PC-9 (cell line): ENCODE results near the gene MYDGF. TPM values are rescaled to one million over a fixed set of nuclear protein-coding genes. Genes with fewer than 3 reads are reported as not detected.

ENCODE experiments used
- BruUV-seq: library from RNA; stranded (reverse); fragments of 400-500 nt; replicated peaks from 2 replicates; lab custom pipeline; 2021; lab: Mats Ljungman, UMichigan
- CTCF ChIA-PET: fragments of 300-600 bp; sonication (Branson Sonifier 250); formaldehyde crosslinking; loops from one replicate; lab custom pipeline; 2022; ENCODE audit warnings: antibody characterized with exemption; lab: Charles Lee
- POLR2A ChIA-PET: fragments of 300-600 bp; sonication (Branson Sonifier 250); formaldehyde crosslinking; loops from one replicate; lab custom pipeline; 2022; ENCODE audit warnings: antibody characterized with exemption; ENCODE audit not compliant: unreplicated experiment; lab: Charles Lee
- DNase-seq, 2 experiments: peaks; one replicate each; pipeline versions ENCODE4 v3.0.0 to v3.0.0-alpha.2; 2015 to 2022; ENCODE audit warnings: mixed read lengths in 1 of 2
- H2AFZ ChIP-seq: fragments of 200-600 bp; sonication (generic); 2 replicates; pipeline ENCODE4 v1.8.1; 2017; ENCODE audit warnings: antibody characterized with exemption
- H3F3A ChIP-seq: fragments of 200-600 bp; sonication (generic); 2 replicates; pipeline ENCODE4 v1.8.1; 2017; ENCODE audit warnings: antibody characterized with exemption, mild to moderate bottlenecking, low read depth; ENCODE audit not compliant: insufficient read depth
- H3K27ac ChIP-seq: fragments of 200-600 bp; sonication (generic); 2 replicates; pipeline ENCODE4 v1.6.1; 2016; ENCODE audit warnings: mixed run types
- H3K27me3 ChIP-seq: fragments of 200-600 bp; sonication (generic); 2 replicates; pipeline ENCODE4 v1.6.1; 2016; ENCODE audit warnings: low read depth, mixed run types; ENCODE audit not compliant: insufficient read depth
- H3K36me3 ChIP-seq: fragments of 200-600 bp; sonication (generic); 2 replicates; pipeline ENCODE4 v1.6.1; 2016; ENCODE audit warnings: low read depth, mixed run types
- H3K4me1 ChIP-seq: fragments of 200-600 bp; sonication (generic); replicated peaks from 2 replicates; pipeline ENCODE4 v1.6.1; 2016; ENCODE audit warnings: mixed run types; ENCODE audit not compliant: insufficient read depth
- H3K4me2 ChIP-seq: fragments of 200-600 bp; sonication (generic); 2 replicates; pipeline ENCODE4 v1.6.1; 2017; ENCODE audit warnings: mixed run types
- H3K4me3 ChIP-seq: fragments of 200-600 bp; sonication (generic); 2 replicates; pipeline ENCODE4 v1.6.1; 2016; ENCODE audit warnings: mixed run types
- H3K79me2 ChIP-seq: fragments of 200-600 bp; sonication (generic); 2 replicates; pipeline ENCODE4 v1.6.1; 2017; ENCODE audit warnings: low read depth, mixed run types
- H3K9me2 ChIP-seq: fragments of 200-600 bp; sonication (generic); 2 replicates; pipeline ENCODE4 v1.8.1; 2017; ENCODE audit warnings: mild to moderate bottlenecking; ENCODE audit not compliant: insufficient read depth
- H3K9me3 ChIP-seq: fragments of 200-600 bp; sonication (generic); 2 replicates; pipeline ENCODE4 v1.8.1; 2016; ENCODE audit warnings: low read depth; ENCODE audit not compliant: insufficient read depth
- H4K20me1 ChIP-seq: fragments of 200-600 bp; sonication (generic); 2 replicates; pipeline ENCODE4 v1.8.1; 2017; ENCODE audit not compliant: insufficient read depth
- EZH2 ChIP-seq: fragments of 200-600 bp; sonication (generic); IDR thresholded peaks from 2 replicates; pipeline ENCODE4 v1.8.0; 2017; ENCODE audit warnings: antibody characterized with exemption, low read depth
- intact Hi-C: fragments of 100-400 bp; cut with micrococcal nuclease; formaldehyde crosslinking; loops from one replicate; pipeline ENCODE4 v1.10.0; 2022; ENCODE audit not compliant: unreplicated experiment
- total RNA-seq: library from RNA; stranded (reverse); gene quantifications from 2 replicates; pipeline ENCODE4 v1.2.3, GENCODE V29; 2021
- TF ChIP-seq, protein P1 (sequence below): fragments of 200-600 bp; sonication (generic); conservative IDR thresholded peaks from 2 replicates; pipeline ENCODE4 v1.6.1; 2017; ENCODE audit warnings: mixed run types, antibody characterized with exemption, mild to moderate bottlenecking, moderate library complexity

MYDGF gene
- total RNA-seq, 1 experiment from 2014 or later: 60.1 TPM

DNA sequence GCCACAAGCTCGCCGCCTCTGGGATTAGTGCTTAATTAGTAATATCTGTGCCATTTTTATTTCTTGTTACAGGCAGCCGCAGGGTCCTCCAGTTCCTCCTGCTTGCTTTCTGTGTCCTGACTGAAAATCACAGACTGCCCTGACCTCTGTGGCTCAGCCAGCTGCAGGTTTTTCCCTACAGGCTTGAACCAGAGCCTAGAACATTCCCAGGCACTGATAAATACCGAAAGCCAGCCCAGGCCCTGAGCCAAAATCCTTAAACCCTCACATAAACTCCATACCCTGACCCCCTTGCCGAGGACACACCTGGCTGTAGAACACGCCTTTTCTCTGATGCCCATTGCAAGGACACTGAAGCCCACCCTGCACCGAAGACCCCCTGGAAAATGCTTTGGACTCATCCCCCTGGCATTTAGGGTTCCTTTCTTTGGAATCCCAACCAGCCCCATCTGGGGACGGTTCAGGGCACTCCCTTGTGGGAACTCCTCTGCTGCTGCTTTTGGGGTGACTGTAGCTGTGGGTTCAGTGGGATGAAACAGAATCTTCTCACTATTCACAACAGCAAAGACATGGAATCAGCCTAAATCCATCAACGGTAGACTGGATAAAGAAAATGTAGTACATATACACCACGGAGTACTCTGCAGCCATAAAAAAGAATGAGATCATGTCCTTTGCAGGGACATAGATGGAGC lies 38.0 kb upstream of the MYDGF start:
- POLR2A ChIA-PET: no interaction called here
- BruUV-seq: no TSS peak
- no peaks in the 10 kb centered on the region for H3K79me2 ChIP-seq
- H3K36me3 ChIP-seq: no peaks in the 10 kb centered on the region
- peaks cover 2% of the 10 kb centered on the region for H3K4me1 ChIP-seq
- no peaks in the 10 kb centered on the region for H4K20me1 ChIP-seq
- no peak overlapping the region for H3K4me2 ChIP-seq
- no peaks in the 10 kb centered on the region for H3F3A ChIP-seq
- H3K9me3 ChIP-seq: no peaks in the 10 kb centered on the region
- no peaks in the 10 kb centered on the region for H3K9me2 ChIP-seq
- CTCF ChIA-PET: no interaction called here
- intact Hi-C loops: no loop called here
- TF ChIP-seq EZH2: no peak
- TF ChIP-seq, protein P1, sequence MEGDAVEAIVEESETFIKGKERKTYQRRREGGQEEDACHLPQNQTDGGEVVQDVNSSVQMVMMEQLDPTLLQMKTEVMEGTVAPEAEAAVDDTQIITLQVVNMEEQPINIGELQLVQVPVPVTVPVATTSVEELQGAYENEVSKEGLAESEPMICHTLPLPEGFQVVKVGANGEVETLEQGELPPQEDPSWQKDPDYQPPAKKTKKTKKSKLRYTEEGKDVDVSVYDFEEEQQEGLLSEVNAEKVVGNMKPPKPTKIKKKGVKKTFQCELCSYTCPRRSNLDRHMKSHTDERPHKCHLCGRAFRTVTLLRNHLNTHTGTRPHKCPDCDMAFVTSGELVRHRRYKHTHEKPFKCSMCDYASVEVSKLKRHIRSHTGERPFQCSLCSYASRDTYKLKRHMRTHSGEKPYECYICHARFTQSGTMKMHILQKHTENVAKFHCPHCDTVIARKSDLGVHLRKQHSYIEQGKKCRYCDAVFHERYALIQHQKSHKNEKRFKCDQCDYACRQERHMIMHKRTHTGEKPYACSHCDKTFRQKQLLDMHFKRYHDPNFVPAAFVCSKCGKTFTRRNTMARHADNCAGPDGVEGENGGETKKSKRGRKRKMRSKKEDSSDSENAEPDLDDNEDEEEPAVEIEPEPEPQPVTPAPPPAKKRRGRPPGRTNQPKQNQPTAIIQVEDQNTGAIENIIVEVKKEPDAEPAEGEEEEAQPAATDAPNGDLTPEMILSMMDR: no peak
- no peak overlapping the region for H3K27ac ChIP-seq
- no peaks in the 10 kb centered on the region for H3K27me3 ChIP-seq
- H3K4me3 ChIP-seq: no peak overlapping the region
- DNase-seq: no peak
- H2AFZ ChIP-seq: no peak overlapping the region

DNA sequence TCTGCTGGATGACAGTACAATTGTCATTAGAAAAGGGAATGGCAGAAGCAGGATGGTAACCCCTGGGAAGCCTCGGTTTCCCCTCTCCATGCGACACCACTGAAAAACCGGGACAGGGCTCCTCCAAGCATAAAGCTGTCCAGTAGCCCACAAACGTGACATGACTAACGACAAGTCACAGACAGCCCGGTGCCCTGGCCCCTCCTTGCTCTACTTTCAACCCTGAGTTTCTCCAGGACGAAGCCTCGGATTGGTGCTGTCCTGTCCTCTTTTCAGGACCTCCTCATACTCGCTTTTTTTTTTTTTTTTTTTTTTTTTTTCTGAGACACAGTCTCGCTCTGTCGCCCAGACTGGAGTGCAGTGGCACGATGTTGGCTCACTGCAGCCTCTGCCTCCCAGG lies 37.2 kb upstream of the MYDGF start:
- H3K4me3 ChIP-seq: no peak overlapping the region
- no peaks in the 10 kb centered on the region for H3F3A ChIP-seq
- no peaks in the 10 kb centered on the region for H3K9me2 ChIP-seq
- no peak overlapping the region for H3K4me2 ChIP-seq
- no peaks in the 10 kb centered on the region for H4K20me1 ChIP-seq
- no peaks in the 10 kb centered on the region for H3K79me2 ChIP-seq
- H3K9me3 ChIP-seq: no peaks in the 10 kb centered on the region
- no peak overlapping the region for H2AFZ ChIP-seq
- H3K4me1 ChIP-seq: no peaks in the 10 kb centered on the region
- no peaks in the 10 kb centered on the region for H3K36me3 ChIP-seq
- BruUV-seq: no TSS peak
- H3K27ac ChIP-seq: no peak overlapping the region
- H3K27me3 ChIP-seq: no peaks in the 10 kb centered on the region
- DNase-seq: no peak
- intact Hi-C loops: no loop called here
- ChIA-PET CTCF (no interaction called here), POLR2A (no interaction called here)
- TF ChIP-seq, protein P1: no peak
- TF ChIP-seq EZH2: no peak

DNA sequence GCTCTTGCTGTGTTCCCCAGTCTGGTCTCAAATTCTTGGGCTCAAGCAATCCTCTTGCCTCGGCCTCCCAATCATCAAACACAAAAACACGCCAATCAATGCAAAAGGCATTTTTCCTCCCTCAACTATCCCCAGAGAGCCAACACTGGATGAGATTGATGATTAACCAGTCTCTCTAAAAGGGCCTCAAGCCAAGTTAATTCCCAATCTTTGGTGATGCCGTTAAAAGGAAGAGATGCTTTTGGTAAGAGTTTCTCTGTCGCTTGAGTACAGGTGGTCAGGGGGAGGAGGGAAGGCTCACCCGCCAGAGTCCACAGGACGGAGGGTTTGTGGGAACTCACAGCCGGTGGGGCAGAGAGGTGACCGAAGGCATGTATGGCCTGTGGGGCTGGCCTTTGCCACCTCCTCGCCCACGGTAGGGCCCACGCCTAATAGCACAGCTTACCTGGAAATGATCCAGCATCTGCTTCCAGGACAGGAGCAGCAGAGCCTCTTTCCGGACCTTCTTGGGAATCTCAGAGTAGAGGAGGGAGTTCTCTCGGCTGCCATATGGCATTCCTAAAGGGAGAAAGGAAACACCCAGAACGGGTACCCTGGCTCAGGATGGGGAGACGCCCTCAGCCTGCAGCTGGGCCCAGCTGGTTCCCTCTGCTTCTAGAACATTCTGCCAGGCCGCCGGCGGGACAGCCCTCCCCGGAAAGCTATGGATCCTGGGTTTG lies 35.4 kb upstream of the MYDGF start:
- no peak for DNase-seq
- CTCF ChIA-PET: no interaction called here
- BruUV-seq: no TSS peak
- H3K4me3 ChIP-seq: no peak overlapping the region
- H3K36me3 ChIP-seq: no peaks in the 10 kb centered on the region
- TF ChIP-seq EZH2: no peak
- TF ChIP-seq, protein P1: no peak
- no peaks in the 10 kb centered on the region for H3F3A ChIP-seq
- no peaks in the 10 kb centered on the region for H3K79me2 ChIP-seq
- H2AFZ ChIP-seq: no peak overlapping the region
- no peaks in the 10 kb centered on the region for H4K20me1 ChIP-seq
- H3K9me2 ChIP-seq: no peaks in the 10 kb centered on the region
- H3K4me2 ChIP-seq: no peak overlapping the region
- H3K27me3 ChIP-seq: no peaks in the 10 kb centered on the region
- intact Hi-C loops: no loop called here
- H3K4me1 ChIP-seq: no peaks in the 10 kb centered on the region
- POLR2A ChIA-PET: no interaction called here
- no peaks in the 10 kb centered on the region for H3K9me3 ChIP-seq
- H3K27ac ChIP-seq: no peak overlapping the region
